ENCODE results near the gene CYP11A1.

The CYP11A1 gene

GRCh38 chr15:74332011-74332410, 35.4 kb downstream of the CYP11A1 start:
- H3K79me2 ChIP-seq (ENCODE audit: low read length), result no peaks in the 10 kb centered on the region
- no peaks in the 10 kb centered on the region for H3K36me3 ChIP-seq (replicated peaks; ENCODE audit: insufficient read depth, low read length)
- H3K4me2 ChIP-seq (ENCODE audit: low read depth, low read length), result no peak overlapping the region
- H3K4me1 ChIP-seq (ENCODE audit: low read length), result no peaks in the 10 kb centered on the region
- peaks cover 72% of the 10 kb centered on the region for H3K27me3 ChIP-seq (replicated peaks; ENCODE audit: insufficient read depth, low read length)
- H4K20me1 ChIP-seq (ENCODE audit: insufficient read depth, low read length), result no peaks in the 10 kb centered on the region
- no peak overlapping the region for H2AFZ ChIP-seq (ENCODE audit: low read length)
- no peak overlapping the region for H3K9ac ChIP-seq (ENCODE audit: low read length)
- H3K9me3 ChIP-seq (replicated peaks; ENCODE audit: insufficient read depth, low read length), result no peaks in the 10 kb centered on the region
- no peaks in the 10 kb centered on the region for H3K9me2 ChIP-seq (replicated peaks; ENCODE audit: insufficient read depth, low read length)
- no peak overlapping the region for H3K27ac ChIP-seq (ENCODE audit: low read length)
- H3F3A ChIP-seq (ENCODE audit: insufficient read depth, low read length), result no peaks in the 10 kb centered on the region
- H3K4me3 ChIP-seq (ENCODE audit: low read length), result no peak overlapping the region
- no peak for DNase-seq
- no peak for TF ChIP-seq CTCF (IDR thresholded peaks at IDR 0.05; ENCODE audit: low read length)
- no peak for TF ChIP-seq EZH2phosphoT487 (IDR thresholded peaks at IDR 0.05; ENCODE audit: low read length)
- no peak for TF ChIP-seq EZH2 (optimal IDR thresholded peaks at IDR 0.05; ENCODE audit: low read depth, low read length)

GRCh38 chr15:74330861-74331408, 36.5 kb downstream of the CYP11A1 start:
- no peaks in the 10 kb centered on the region for H4K20me1 ChIP-seq (ENCODE audit: insufficient read depth, low read length)
- no peak overlapping the region for H2AFZ ChIP-seq (ENCODE audit: low read length)
- H3K27ac ChIP-seq (ENCODE audit: low read length), result no peak overlapping the region
- H3K79me2 ChIP-seq (ENCODE audit: low read length), result no peaks in the 10 kb centered on the region
- H3K4me2 ChIP-seq (ENCODE audit: low read depth, low read length), result no peak overlapping the region
- H3K9ac ChIP-seq (ENCODE audit: low read length), result no peak overlapping the region
- no peaks in the 10 kb centered on the region for H3K4me1 ChIP-seq (ENCODE audit: low read length)
- no peaks in the 10 kb centered on the region for H3F3A ChIP-seq (ENCODE audit: insufficient read depth, low read length)
- TF ChIP-seq EZH2 (optimal IDR thresholded peaks at IDR 0.05; ENCODE audit: low read depth, low read length), result no peak
- TF ChIP-seq CTCF (IDR thresholded peaks at IDR 0.05; ENCODE audit: low read length), result no peak
- TF ChIP-seq EZH2phosphoT487 (IDR thresholded peaks at IDR 0.05; ENCODE audit: low read length), result no peak
- peaks cover 71% of the 10 kb centered on the region for H3K27me3 ChIP-seq (replicated peaks; ENCODE audit: insufficient read depth, low read length)
- no peaks in the 10 kb centered on the region for H3K9me3 ChIP-seq (replicated peaks; ENCODE audit: insufficient read depth, low read length)
- DNase-seq, result no peak
- H3K36me3 ChIP-seq (replicated peaks; ENCODE audit: insufficient read depth, low read length), result no peaks in the 10 kb centered on the region
- no peak overlapping the region for H3K4me3 ChIP-seq (ENCODE audit: low read length)
- no peaks in the 10 kb centered on the region for H3K9me2 ChIP-seq (replicated peaks; ENCODE audit: insufficient read depth, low read length)

GRCh38 chr15:74328331-74329056, 39.0 kb downstream of the CYP11A1 start:
- Histone ChIP-seq H3K27ac (ENCODE audit: low read length) (no peak overlapping the region), H3K9me2 (replicated peaks; ENCODE audit: insufficient read depth, low read length) (no peaks in the 10 kb centered on the region), H3K79me2 (ENCODE audit: low read length) (no peaks in the 10 kb centered on the region), H3K36me3 (replicated peaks; ENCODE audit: insufficient read depth, low read length) (no peaks in the 10 kb centered on the region), H3K9me3 (replicated peaks; ENCODE audit: insufficient read depth, low read length) (no peaks in the 10 kb centered on the region), H3K27me3 (replicated peaks; ENCODE audit: insufficient read depth, low read length) (peaks cover 77% of the 10 kb centered on the region), H3K9ac (ENCODE audit: low read length) (no peak overlapping the region), H3K4me3 (ENCODE audit: low read length) (no peak overlapping the region), H3K4me2 (ENCODE audit: low read depth, low read length) (no peak overlapping the region), H4K20me1 (ENCODE audit: insufficient read depth, low read length) (no peaks in the 10 kb centered on the region), H3F3A (ENCODE audit: insufficient read depth, low read length) (no peaks in the 10 kb centered on the region), H2AFZ (ENCODE audit: low read length) (no peak overlapping the region), H3K4me1 (ENCODE audit: low read length) (no peaks in the 10 kb centered on the region)
- DNase-seq, result no peak
- TF ChIP-seq EZH2phosphoT487 (IDR thresholded peaks at IDR 0.05; ENCODE audit: low read length) (no peak), EZH2 (optimal IDR thresholded peaks at IDR 0.05; ENCODE audit: low read depth, low read length) (no peak), CTCF (IDR thresholded peaks at IDR 0.05; ENCODE audit: low read length) (no peak)

Data from MM.1S (cell line).